ENCODE results near the gene CNGA2.

Gene CNGA2

GRCh38 chrX:151753313-151754046 lies 18.9 kb downstream of the CNGA2 start:
- peak; percentile 3 to 40 for DNase-seq

GRCh38 chrX:151754047-151754429 lies 19.5 kb downstream of the CNGA2 start:
- DNase-seq, result no peak

- DNase-seq, result no peak
Measured at GRCh38 chrX:151754641-151755215, 20.2 kb downstream of the CNGA2 start.

GRCh38 chrX:151759041-151759708 lies 24.6 kb downstream of the CNGA2 start:
- no peak for DNase-seq

- DNase-seq, result no peak
Measured at GRCh38 chrX:151762802-151763201, 28.3 kb downstream of the CNGA2 start.

GRCh38 chrX:151763711-151764110 lies 29.2 kb downstream of the CNGA2 start:
- DNase-seq, result no peak

GRCh38 chrX:151765026-151765425 lies 30.5 kb downstream of the CNGA2 start:
- no peak for DNase-seq

GRCh38 chrX:151771726-151772125 lies 37.2 kb downstream of the CNGA2 start:
- DNase-seq, result no peak

GRCh38 chrX:151773434-151773833 lies 38.9 kb downstream of the CNGA2 start:
- no peak for DNase-seq

- no peak for DNase-seq
Measured at GRCh38 chrX:151774421-151774820, 39.9 kb downstream of the CNGA2 start.

GRCh38 chrX:151776181-151776731 lies 41.7 kb downstream of the CNGA2 start:
- no peak for DNase-seq

GRCh38 chrX:151776936-151777335 lies 42.4 kb downstream of the CNGA2 start:
- no peak for DNase-seq

- DNase-seq, result no peak
Measured at GRCh38 chrX:151779258-151779657, 44.7 kb downstream of the CNGA2 start.

GRCh38 chrX:151780621-151781020 lies 46.1 kb downstream of the CNGA2 start:
- DNase-seq, result no peak

- no peak for DNase-seq
Measured at GRCh38 chrX:151789179-151789800, 54.7 kb downstream of the CNGA2 start.

- no peak for DNase-seq
Measured at GRCh38 chrX:151790481-151791160, 56.1 kb downstream of the CNGA2 start.

GRCh38 chrX:151791961-151792360 lies 57.4 kb downstream of the CNGA2 start:
- DNase-seq, result no peak

GRCh38 chrX:151792505-151792904 lies 58.0 kb downstream of the CNGA2 start:
- no peak for DNase-seq

GRCh38 chrX:151793886-151794285 lies 59.3 kb downstream of the CNGA2 start:
- DNase-seq, result no peak
